ENCODE measurements around the gene MLXIP. TPM values are rescaled to one million over a fixed set of nuclear protein-coding genes. Genes with fewer than 3 reads are reported as not detected.

MLXIP gene
- total RNA-seq, 1 experiment from 2014 or later, result 46.3 TPM

- TF ChIP-seq REST (IDR thresholded peaks at IDR 0.05; ENCODE audit: low read depth) (no peak), SP1 (IDR thresholded peaks at IDR 0.05; ENCODE audit: low read depth) (no peak), ZNF274 (IDR thresholded peaks at IDR 0.05; ENCODE audit: low read depth, low read length) (no peak), EZH2phosphoT487 (IDR thresholded peaks at IDR 0.05; ENCODE audit: borderline replicate concordance) (no peak), MAX (IDR thresholded peaks at IDR 0.05) (0 out of 2 replicates have a peak, but pooled peaks have one; percentile 32), ATF3 (IDR thresholded peaks at IDR 0.05) (no peak), TCF7L2 (IDR thresholded peaks at IDR 0.05; ENCODE audit: borderline replicate concordance, extremely low read depth, insufficient read depth, insufficient read length) (no peak), SRF (IDR thresholded peaks at IDR 0.05; ENCODE audit: low read depth) (no peak), ZFX (IDR thresholded peaks at IDR 0.05) (no peak), POLR2AphosphoS5 (IDR thresholded peaks at IDR 0.05; ENCODE audit: low read depth, low read length) (no peak)
These were observed 51.6 kb downstream of the MLXIP start (continued) for GRCh38 chr12:122130150-122130549.

- BruUV-seq (replicated peaks), result no TSS peak
- no peak for ATAC-seq
- TF ChIP-seq REST (IDR thresholded peaks at IDR 0.05; ENCODE audit: low read depth), result no peak
- no peak for TF ChIP-seq ATF3 (IDR thresholded peaks at IDR 0.05)
- TF ChIP-seq TCF7L2 (IDR thresholded peaks at IDR 0.05; ENCODE audit: borderline replicate concordance, extremely low read depth, insufficient read depth, insufficient read length), result no peak
- TF ChIP-seq EZH2 (IDR thresholded peaks at IDR 0.05), result no peak
- TF ChIP-seq SIN3A (IDR thresholded peaks at IDR 0.05; ENCODE audit: low read depth), result no peak
- TF ChIP-seq ELF1 (IDR thresholded peaks at IDR 0.05; ENCODE audit: borderline replicate concordance, low read depth), result no peak
- TF ChIP-seq YY1 (IDR thresholded peaks at IDR 0.05; ENCODE audit: extremely low read depth, insufficient replicate concordance, low read depth, low read length), result no peak
- TF ChIP-seq ZFX (IDR thresholded peaks at IDR 0.05), result no peak
- no peak for TF ChIP-seq SP1 (IDR thresholded peaks at IDR 0.05; ENCODE audit: low read depth)
- TF ChIP-seq EGR1 (IDR thresholded peaks at IDR 0.05; ENCODE audit: low read depth), result no peak
- no peak for TF ChIP-seq EZH2phosphoT487 (IDR thresholded peaks at IDR 0.05; ENCODE audit: borderline replicate concordance)
- no peak for TF ChIP-seq FOSL1 (IDR thresholded peaks at IDR 0.05; ENCODE audit: low read depth)
These were observed 54.8 kb downstream of the MLXIP start for GRCh38 chr12:122133192-122133950.

More at GRCh38 chr12:122133192-122133950, 54.8 kb downstream of the MLXIP start:
- peaks cover 3% of the 10 kb centered on the region; the same call in 1 of the 2 replicates for H3K79me2 ChIP-seq (ENCODE audit: insufficient read depth, low read length)
- ChIA-PET CTCF (no interaction called here), RAD21 (ENCODE audit: low non-redundant PET in 1 of 2, low total read pairs in 2 of 2, uncharacterized antibody in 2 of 2, unreplicated experiment in 2 of 2) (no interaction called here), POLR2A (no interaction called here)
- no peaks in the 10 kb centered on the region for H3K9me3 ChIP-seq (ENCODE audit: control insufficient read depth in 1 of 2, insufficient read depth in 1 of 2, low read depth in 1 of 2, low read length in 2 of 2)
- peaks cover 12 to 20% of the 10 kb centered on the region in 2 experiments for H3K4me1 ChIP-seq (ENCODE audit: control insufficient read depth in 1 of 2, insufficient read depth in 2 of 2, low read length in 2 of 2)
- DNase-seq (ENCODE audit: low read depth, low spot score), result no peak
- no peak overlapping the region for H3K4me3 ChIP-seq (replicated peaks in 1 of 2; ENCODE audit: low read depth in 1 of 2, low read length in 2 of 2)
- no peaks in the 10 kb centered on the region for H4K20me1 ChIP-seq (ENCODE audit: insufficient read depth)
- H3K9me2 ChIP-seq (ENCODE audit: insufficient read depth), result no peaks in the 10 kb centered on the region
- H3K36me3 ChIP-seq (ENCODE audit: control insufficient read depth in 1 of 2, insufficient read depth in 2 of 2, low read length in 2 of 2), result peaks cover 12 to 39% of the 10 kb centered on the region in 2 experiments; a peak in 3 of 4 replicates
- no peak overlapping the region for H3K4me2 ChIP-seq (ENCODE audit: low read length)
- H2AFZ ChIP-seq (ENCODE audit: low read depth, low read length, poor library complexity, severe bottlenecking), result no peak overlapping the region
- no peak overlapping the region for H3K9ac ChIP-seq (ENCODE audit: low read length)
- intact Hi-C loops (cut with micrococcal nuclease), result no loop called here
- H3K27me3 ChIP-seq (ENCODE audit: insufficient read depth, low read length), result no peaks in the 10 kb centered on the region
- no peak overlapping the region for H3K27ac ChIP-seq (ENCODE audit: low read depth, low read length)

All from HCT116 (cell line).